HEK293 (cell line): ENCODE measurements around the gene SHC4.
A peak's percentile ranks its signal among the peaks of the same experiment; 100 is the strongest.

Experiments used
- CTCF ChIA-PET: fragments of 350-600 bp; formaldehyde crosslinking; extraction: SDS; loops from one replicate; lab custom pipeline; 2021; ENCODE audit warnings: antibody characterized with exemption; lab: Yijun Ruan, JAX
- POLR2A ChIA-PET: fragments of 300-600 bp; formaldehyde crosslinking; extraction: SDS; loops from one replicate; lab custom pipeline; 2020; ENCODE audit warnings: antibody characterized with exemption, inconsistent platforms; lab: Yijun Ruan, JAX
- H3K27ac ChIP-seq: fragments of 200-500 bp; sonication (Bioruptor generic); 2 replicates; pipeline ENCODE4 v1.5.1; 2014; ENCODE audit warnings: low read depth, low read length, control low read depth, inconsistent platforms; ENCODE audit errors: extremely low read depth
- H3K36me3 ChIP-seq, 2 experiments: fragments of 200-500 bp in 1 of 2; sonication (Bioruptor generic) in 1 of 2; 1 replicate in 1 of 2; 2 replicates in 1 of 2; pipeline ENCODE4 v1.5.1; 2014 to 2017; ENCODE audit warnings: inconsistent platforms in 2 of 2, low read length in 2 of 2; ENCODE audit not compliant: control insufficient read depth in 2 of 2, insufficient read depth in 1 of 2
- H3K4me1 ChIP-seq: fragments of 200-500 bp; sonication (Bioruptor generic); 2 replicates; pipeline ENCODE4 v1.5.1; 2014; ENCODE audit warnings: mild to moderate bottlenecking, low read length, inconsistent platforms; ENCODE audit not compliant: control insufficient read depth, insufficient read depth
- H3K4me3 ChIP-seq: 2 replicates; pipeline ENCODE4 v1.5.1; 2011; ENCODE audit warnings: low read depth, mild to moderate bottlenecking, control low read depth, low read length, moderate library complexity
- H3K9me3 ChIP-seq: fragments of 200-500 bp; sonication (Bioruptor generic); 2 replicates; pipeline ENCODE4 v1.5.1; 2014; ENCODE audit warnings: low read depth, low read length, inconsistent platforms; ENCODE audit not compliant: control insufficient read depth, insufficient read depth
- HOXD13 ChIP-seq: sonication (generic); formaldehyde crosslinking; IDR thresholded peaks from 2 replicates; pipeline ENCODE4 v1.8.0; 2022; ENCODE audit warnings: missing genetic modification reagents, borderline replicate concordance
- SP2 ChIP-seq: fragments of 450-650 bp; formaldehyde crosslinking; IDR thresholded peaks from 2 replicates; pipeline ENCODE4 v1.5.1; 2016; ENCODE audit warnings: missing biosample characterization, missing genetic modification characterization
- ZBTB17 ChIP-seq: fragments of 450-650 bp; formaldehyde crosslinking; IDR thresholded peaks from 2 replicates; pipeline ENCODE4 v1.5.1; 2016; ENCODE audit warnings: missing biosample characterization, missing genetic modification characterization
- ZBTB26 ChIP-seq: fragments of 450-650 bp; formaldehyde crosslinking; optimal IDR thresholded peaks from 2 replicates; pipeline ENCODE3; 2016; ENCODE audit warnings: missing biosample characterization, mild to moderate bottlenecking, missing genetic modification characterization
- ZBTB6 ChIP-seq: fragments of 450-650 bp; formaldehyde crosslinking; IDR thresholded peaks from 2 replicates; pipeline ENCODE4 v1.5.1; 2017; ENCODE audit warnings: missing biosample characterization, missing genetic modification characterization
- ZFHX2 ChIP-seq: fragments of 450-650 bp; formaldehyde crosslinking; conservative IDR thresholded peaks from 2 replicates; pipeline ENCODE4 v1.5.1; 2016; ENCODE audit warnings: missing biosample characterization, missing genetic modification characterization
- ZNF132 ChIP-seq: fragments of 450-650 bp; formaldehyde crosslinking; IDR thresholded peaks from 2 replicates; pipeline ENCODE4 v1.5.1; 2017; ENCODE audit warnings: missing biosample characterization, missing genetic modification characterization, borderline replicate concordance
- ZNF391 ChIP-seq: fragments of 450-650 bp; formaldehyde crosslinking; IDR thresholded peaks from 2 replicates; pipeline ENCODE4 v1.5.1; 2016; ENCODE audit warnings: low read depth, missing biosample characterization, missing genetic modification characterization, borderline replicate concordance
- ZNF426 ChIP-seq: fragments of 450-650 bp; formaldehyde crosslinking; IDR thresholded peaks from 2 replicates; pipeline ENCODE4 v1.5.1; 2017; ENCODE audit warnings: missing biosample characterization, missing genetic modification characterization, mild to moderate bottlenecking, inconsistent platforms, moderate library complexity
- ZNF48 ChIP-seq: fragments of 450-650 bp; formaldehyde crosslinking; IDR thresholded peaks from 2 replicates; pipeline ENCODE4 v1.5.1; 2016; ENCODE audit warnings: missing biosample characterization, missing genetic modification characterization
- ZNF521 ChIP-seq: fragments of 450-650 bp; formaldehyde crosslinking; IDR thresholded peaks from 2 replicates; pipeline ENCODE4 v1.5.1; 2017; ENCODE audit warnings: missing biosample characterization, mild to moderate bottlenecking, missing genetic modification characterization
- ZNF571 ChIP-seq: fragments of 450-650 bp; formaldehyde crosslinking; IDR thresholded peaks from 2 replicates; pipeline ENCODE4 v1.5.0; 2017; ENCODE audit warnings: missing biosample characterization, missing genetic modification characterization
- ZNF600 ChIP-seq: fragments of 450-650 bp; formaldehyde crosslinking; IDR thresholded peaks from 2 replicates; pipeline ENCODE4 v1.5.1; 2016; ENCODE audit warnings: missing biosample characterization, missing genetic modification characterization
- ZNF621 ChIP-seq: fragments of 450-650 bp; formaldehyde crosslinking; IDR thresholded peaks from 2 replicates; pipeline ENCODE4 v1.5.1; 2017; ENCODE audit warnings: missing biosample characterization, missing genetic modification characterization
- ZNF701 ChIP-seq: fragments of 450-650 bp; formaldehyde crosslinking; IDR thresholded peaks from 2 replicates; pipeline ENCODE4 v1.5.1; 2016; ENCODE audit warnings: missing biosample characterization, missing genetic modification characterization
- TF ChIP-seq, protein P1 (sequence below): fragments of 450-650 bp; formaldehyde crosslinking; IDR thresholded peaks from 2 replicates; pipeline ENCODE4 v1.5.1; 2016; ENCODE audit warnings: missing biosample characterization, missing genetic modification characterization
- TF ChIP-seq, protein P2 (sequence below): fragments of 450-650 bp; IDR thresholded peaks from 2 replicates; pipeline ENCODE4 v1.5.1; 2018; ENCODE audit warnings: missing biosample characterization, mild to moderate bottlenecking, missing genetic modification characterization

The SHC4 gene

DNA sequence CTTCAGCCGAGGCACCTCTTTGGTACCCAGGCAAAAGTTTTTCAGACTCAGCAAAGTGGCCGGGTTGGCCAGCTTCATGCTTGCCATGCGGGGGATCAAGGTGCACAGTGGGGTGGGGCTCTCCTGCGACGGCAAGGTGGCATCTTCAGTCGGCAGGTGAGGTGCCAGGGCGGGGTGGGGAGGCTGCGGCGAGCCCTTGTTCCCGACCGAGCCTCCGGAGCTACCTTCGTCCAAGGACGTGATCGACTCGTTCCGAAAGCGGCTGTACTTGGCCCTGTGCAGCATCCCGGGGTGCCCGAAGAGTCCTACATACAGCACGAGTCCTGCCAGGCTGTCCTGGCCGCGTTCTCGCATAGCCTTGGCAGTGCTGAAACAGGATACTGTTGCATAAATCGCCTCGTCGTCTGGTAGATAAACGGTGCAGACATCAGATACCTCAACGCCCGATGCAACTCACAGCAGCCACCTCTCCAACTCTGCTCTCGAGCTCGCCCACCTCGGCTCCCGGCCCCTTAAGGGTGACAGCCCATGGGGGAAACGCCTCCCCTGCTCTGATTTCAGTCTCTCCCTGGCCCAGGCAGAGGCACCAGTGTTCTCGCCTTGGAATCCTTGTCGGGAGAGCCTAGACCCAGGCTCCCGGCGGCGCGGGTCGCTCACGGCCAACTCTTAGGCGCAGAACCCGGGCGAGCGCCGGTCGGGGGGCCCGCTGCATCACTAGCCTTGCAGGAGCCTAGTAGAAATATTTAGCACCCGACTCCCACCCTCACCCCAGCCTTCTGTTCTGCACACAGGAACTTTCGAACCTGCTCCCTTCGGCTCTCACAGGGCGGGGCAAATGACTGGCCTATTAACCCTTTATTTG, 826 bp downstream of the SHC4 start (continued):
- TF ChIP-seq ZNF48 (tag by site-specific recombination) = no peak
- TF ChIP-seq ZBTB26 (tag by site-specific recombination) = peak; percentile 32

GRCh38 chr15:48955967-48956366, 7.8 kb downstream of the SHC4 start:
- no peaks in the 10 kb centered on the region for H3K36me3 ChIP-seq
- no peak overlapping the region for H3K4me3 ChIP-seq
- H3K27ac ChIP-seq = no peak overlapping the region
- TF ChIP-seq HOXD13 (no peak), ZNF571 (tag by site-specific recombination) (no peak), ZNF391 (tag by site-specific recombination) (no peak), ZFHX2 (tag by site-specific recombination) (no peak), ZBTB6 (tag by site-specific recombination) (no peak), ZNF521 (tag by site-specific recombination) (no peak), ZNF701 (tag by site-specific recombination) (no peak), ZNF621 (tag by site-specific recombination) (no peak), ZBTB17 (tag by site-specific recombination) (no peak), ZNF600 (tag by site-specific recombination) (no peak), ZNF426 (no peak)
- TF ChIP-seq, protein P1, sequence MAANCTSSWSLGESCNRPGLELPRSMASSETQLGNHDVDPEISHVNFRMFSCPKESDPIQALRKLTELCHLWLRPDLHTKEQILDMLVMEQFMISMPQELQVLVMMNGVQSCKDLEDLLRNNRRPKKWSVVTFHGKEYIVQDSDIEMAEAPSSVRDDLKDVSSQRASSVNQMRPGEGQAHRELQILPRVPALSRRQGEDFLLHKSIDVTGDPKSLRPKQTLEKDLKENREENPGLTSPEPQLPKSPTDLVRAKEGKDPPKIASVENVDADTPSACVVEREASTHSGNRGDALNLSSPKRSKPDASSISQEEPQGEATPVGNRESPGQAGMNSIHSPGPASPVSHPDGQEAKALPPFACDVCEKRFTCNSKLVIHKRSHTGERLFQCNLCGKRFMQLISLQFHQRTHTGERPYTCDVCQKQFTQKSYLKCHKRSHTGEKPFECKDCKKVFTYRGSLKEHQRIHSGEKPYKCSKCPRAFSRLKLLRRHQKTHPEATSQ (tag by site-specific recombination) = no peak
- TF ChIP-seq, protein P2, sequence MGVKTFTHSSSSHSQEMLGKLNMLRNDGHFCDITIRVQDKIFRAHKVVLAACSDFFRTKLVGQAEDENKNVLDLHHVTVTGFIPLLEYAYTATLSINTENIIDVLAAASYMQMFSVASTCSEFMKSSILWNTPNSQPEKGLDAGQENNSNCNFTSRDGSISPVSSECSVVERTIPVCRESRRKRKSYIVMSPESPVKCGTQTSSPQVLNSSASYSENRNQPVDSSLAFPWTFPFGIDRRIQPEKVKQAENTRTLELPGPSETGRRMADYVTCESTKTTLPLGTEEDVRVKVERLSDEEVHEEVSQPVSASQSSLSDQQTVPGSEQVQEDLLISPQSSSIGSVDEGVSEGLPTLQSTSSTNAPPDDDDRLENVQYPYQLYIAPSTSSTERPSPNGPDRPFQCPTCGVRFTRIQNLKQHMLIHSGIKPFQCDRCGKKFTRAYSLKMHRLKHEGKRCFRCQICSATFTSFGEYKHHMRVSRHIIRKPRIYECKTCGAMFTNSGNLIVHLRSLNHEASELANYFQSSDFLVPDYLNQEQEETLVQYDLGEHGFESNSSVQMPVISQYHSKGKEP (tag by site-specific recombination) = no peak
- POLR2A ChIA-PET = no interaction called here
- CTCF ChIA-PET = interaction anchor here (1.4 kb wide), 1 partner anchor 20 kb away, joined by 3 read pairs; no protein-coding TSS in a partner anchor
- H3K4me1 ChIP-seq = no peaks in the 10 kb centered on the region
- H3K9me3 ChIP-seq = no peaks in the 10 kb centered on the region

DNA sequence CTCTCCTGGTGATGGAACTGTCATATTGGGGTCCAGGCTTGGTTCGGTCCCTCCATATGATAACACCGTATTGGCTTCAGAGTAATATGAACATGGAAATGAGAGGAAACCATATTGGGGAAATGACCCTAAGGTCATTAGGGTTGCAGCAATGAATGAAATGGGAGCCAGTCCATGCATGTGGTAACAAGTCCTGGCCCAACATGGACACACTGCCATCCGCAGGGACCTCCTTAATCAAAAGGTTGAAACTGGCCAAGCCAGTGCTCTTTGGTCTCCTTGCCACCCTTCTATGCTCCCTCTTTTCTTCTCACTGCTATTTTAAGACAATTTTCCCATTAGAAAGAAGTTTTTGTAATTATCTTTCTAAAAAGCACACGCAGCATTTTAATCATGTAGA, 8.3 kb downstream of the SHC4 start:
- Histone ChIP-seq H3K4me3 (no peak overlapping the region), H3K9me3 (no peaks in the 10 kb centered on the region), H3K36me3 (no peaks in the 10 kb centered on the region), H3K4me1 (no peaks in the 10 kb centered on the region), H3K27ac (no peak overlapping the region)
- TF ChIP-seq ZNF132 (tag by site-specific recombination) (no peak), SP2 (no peak)
- ChIA-PET POLR2A (no interaction called here), CTCF (interaction anchor here (1.4 kb wide), 1 partner anchor 21 kb away, joined by 3 read pairs; no protein-coding TSS in a partner anchor)
